GM21360 (cell line): Measurements from ENCODE around the gene NAPSA.
A peak's percentile ranks its signal among the peaks of the same experiment; 100 is the strongest.

Source experiments
- ATAC-seq: cut with Tn5 transposase; IDR thresholded peaks from one replicate; pipeline ENCODE4 v1.9.1; 2021; ENCODE audit warnings: mild to moderate bottlenecking, moderate library complexity; ENCODE audit not compliant: unreplicated experiment

Gene NAPSA

DNA sequence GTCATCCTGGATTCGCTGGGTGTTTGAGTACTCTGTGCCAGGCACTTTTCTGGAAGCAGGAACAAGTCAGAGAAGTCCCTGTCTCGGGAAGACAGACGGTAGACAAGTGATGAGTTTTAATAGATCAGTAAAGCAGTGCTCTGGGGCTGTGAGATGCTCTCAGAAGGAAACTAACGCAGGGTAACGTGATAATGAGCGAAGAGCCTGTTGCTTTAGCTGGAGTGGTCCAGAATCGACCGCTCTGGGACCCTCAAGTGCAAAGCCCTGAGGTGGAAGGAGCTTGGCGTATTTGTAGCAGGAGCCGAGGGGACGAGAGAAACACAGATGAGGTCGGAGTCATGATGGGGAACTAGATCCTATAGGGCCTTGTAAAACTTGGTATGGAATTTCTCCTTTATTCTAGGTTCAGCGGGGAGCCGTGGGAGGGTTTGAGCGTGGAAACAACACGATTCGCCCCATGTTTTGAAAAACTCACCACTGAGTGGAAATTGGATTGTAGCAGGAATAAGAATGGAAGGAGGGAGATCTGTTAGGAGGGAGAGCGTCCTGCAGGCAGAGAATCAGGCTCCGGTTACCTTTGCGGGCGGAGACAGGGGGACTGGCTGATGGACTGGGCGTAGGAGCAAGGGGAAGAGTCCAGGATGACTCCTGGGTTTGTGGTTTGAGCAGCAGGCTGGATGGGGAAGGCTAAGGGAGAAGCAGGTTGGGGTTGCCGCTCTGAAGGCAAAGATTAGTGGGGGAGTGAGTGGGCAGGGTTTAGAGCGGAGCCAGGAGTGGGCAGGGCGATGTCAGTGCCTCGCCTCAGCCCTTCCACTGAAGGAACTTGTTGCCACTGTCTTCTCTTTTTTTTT is 19.5 kb upstream of the NAPSA start:
- ATAC-seq: no peak

DNA sequence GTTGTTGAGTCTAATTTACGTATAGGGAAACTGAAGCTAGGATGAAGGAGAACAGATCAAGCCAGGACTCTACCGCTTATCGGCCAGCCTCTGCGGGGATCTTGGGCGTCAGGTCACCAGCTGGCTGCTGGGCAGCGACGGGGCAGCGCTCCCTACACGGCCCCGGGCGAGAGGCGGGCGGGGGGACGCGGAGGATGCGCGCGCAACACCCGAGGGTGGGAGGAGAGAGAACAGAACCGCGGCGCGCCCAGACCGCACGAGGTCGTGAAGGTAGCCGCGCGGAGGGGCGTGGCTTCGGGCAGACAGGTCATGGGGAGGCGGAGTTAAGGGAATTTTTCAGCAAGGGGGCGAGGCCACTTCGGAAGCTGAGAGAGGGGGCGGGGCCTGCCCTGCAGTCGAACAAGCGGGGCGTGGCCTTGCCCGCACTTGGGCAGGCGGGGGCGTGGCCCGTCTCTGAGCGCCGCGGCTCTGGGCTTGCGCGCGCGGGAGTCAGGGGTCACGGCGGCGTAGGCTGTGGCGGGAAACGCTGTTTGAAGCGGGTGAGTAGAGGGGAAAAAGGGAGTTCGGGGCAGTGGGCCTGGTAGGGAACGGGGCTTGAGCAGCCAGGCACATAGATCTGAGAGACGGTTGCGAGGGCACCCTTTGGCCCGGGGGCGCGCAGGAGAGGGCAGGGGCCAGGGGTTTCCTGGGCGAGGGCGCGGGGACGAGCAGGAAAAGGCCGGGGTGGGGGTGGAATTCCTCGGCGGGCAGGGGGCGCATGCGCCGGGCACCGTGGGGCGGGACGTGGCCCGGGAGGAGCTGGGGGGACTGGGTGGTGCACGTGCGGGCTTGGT is 18.6 kb upstream of the NAPSA start, which contains the start of gene POLD1:
POLD1 (plus strand) TSS at position 496 of the 833 bp plus-strand sequence. CDS start 14,505 bp downstream, outside the sequence.
- ATAC-seq: peak; percentile 79

DNA sequence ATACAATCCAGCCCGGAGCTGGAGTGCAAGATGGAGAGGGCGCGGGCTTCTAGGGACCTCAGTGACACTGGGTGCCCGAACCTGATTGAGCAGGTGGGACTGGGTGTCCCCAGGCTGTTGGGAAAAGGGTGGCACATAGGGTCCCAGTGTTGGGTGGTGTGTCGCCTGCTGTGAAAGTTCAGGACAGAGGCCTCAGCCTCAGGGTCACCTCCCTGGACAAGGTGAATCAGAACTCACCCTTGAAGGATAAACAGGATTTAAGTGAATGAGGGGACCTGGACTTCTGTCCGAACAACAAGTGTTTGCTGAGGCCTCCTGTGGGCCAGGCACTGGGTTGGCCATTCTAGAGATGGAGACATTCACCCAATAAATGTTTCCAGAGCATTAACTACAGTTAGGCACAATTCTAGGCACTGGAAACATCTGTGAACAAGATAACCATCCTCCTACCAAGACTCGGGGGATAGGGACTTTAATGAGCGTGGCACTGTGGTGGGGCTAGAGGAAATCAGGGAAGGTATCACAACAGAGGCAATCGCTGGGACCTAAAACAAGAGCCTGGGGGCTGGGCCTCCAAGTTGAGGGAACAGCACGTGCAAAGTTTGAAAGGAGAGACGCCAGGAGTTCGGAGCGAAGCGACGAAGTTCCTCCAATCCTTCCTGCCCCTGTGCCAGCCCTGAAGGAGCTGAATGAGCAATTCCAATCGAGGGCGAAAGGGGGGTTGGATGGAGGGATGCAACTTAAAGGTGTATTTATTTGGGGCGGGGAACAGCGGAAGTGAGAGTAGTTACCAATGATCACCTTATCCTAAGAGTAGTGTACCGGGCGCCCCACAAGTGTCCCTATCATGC is 17.8 kb upstream of the NAPSA start:
- no peak for ATAC-seq

DNA sequence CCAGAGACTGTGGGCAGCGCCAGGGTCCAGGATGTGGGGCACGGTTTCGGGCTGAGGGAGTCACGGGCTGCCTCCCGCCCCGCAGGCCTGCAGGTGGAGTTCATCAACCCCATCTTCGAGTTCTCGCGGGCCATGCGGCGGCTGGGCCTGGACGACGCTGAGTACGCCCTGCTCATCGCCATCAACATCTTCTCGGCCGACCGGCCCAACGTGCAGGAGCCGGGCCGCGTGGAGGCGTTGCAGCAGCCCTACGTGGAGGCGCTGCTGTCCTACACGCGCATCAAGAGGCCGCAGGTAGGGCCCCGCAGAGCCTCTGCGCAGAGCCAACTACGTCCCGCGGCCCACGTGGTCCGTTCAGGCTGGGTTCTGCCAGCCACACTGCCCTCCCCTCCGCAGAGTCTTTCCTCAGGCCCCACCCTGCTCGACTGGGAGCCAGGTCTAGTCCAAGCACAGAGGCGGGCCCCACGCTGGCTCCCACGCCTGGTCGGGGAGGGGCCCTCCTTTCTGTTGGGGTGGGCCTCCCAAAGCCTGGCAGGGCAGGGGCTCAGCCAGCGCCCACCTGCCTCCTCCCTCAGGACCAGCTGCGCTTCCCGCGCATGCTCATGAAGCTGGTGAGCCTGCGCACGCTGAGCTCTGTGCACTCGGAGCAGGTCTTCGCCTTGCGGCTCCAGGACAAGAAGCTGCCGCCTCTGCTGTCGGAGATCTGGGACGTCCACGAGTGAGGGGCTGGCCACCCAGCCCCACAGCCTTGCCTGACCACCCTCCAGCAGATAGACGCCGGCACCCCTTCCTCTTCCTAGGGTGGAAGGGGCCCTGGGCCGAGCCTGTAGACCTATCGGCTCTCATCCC is 16.7 kb upstream of the NAPSA start:
- no peak for ATAC-seq

DNA sequence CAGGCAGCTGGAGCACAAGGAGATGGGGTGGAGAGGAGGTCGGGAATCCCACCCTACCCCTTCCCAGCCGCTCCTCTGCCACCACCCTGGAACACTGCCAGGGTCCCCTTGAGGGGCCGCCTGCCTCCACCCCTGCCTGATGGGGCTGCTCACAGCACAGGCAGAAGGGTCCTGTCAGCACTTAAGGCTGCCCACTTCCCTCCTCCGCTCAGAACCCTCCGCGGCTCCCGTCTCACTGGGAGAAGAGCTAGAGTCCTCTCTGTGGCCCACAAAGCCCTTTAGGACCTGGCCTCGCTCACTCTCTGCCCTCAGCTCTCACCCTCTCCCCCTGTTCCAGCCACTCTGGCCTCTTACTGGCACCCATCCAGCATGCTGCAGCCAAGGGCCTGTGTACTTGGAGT is 15.3 kb upstream of the NAPSA start:
- no peak for ATAC-seq

DNA sequence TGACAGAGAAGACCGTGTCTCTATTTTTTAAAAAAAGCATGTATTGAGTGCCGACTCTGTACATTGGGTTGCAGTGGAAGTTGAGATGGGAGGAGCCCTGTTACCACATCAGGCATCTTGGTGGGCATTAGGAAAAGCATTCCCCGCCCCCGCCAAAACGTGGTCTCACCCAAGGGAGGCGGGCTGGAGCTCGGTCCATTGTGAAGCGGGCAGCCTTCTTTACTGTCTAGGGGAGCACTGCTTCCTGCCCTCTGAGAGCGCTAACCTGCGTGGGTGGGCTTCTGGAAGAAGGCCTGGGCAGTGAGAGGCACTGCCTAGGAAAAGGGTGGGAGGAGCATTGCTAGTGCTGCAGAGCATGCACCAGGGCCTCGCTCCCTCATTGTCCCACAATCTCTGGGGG is 14.7 kb upstream of the NAPSA start:
- ATAC-seq: no peak

DNA sequence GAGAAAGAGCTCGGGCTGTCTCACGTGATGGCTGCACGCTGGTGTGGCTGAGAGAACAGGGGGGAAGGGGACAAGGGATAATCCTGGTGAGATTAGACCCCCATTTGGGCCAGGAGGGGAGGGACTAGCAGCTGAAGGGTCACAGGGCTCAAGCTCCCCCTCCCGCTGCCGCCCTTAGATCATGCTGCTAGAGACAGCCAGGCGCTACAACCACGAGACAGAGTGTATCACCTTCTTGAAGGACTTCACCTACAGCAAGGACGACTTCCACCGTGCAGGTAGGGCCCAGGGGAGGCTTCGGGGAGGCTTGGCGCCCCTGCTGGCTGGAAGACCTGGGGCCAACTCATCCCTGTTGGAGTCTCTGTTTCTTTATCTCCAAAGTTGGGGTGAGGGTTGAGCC is 14.2 kb upstream of the NAPSA start:
- no peak for ATAC-seq

DNA sequence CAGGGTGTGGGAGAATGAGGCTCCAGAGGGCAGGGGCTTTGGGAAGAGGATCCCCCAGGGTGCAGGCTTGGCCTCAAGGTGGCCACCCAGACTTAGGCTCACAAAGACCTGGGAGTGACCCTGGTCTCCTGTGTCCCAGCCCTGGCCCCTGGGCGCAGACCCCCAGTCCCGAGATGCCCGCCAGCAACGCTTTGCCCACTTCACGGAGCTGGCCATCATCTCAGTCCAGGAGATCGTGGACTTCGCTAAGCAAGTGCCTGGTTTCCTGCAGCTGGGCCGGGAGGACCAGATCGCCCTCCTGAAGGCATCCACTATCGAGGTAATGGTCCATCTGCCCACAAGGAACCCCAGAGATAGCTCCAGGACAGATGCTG is 13.4 kb upstream of the NAPSA start:
- no peak for ATAC-seq

DNA sequence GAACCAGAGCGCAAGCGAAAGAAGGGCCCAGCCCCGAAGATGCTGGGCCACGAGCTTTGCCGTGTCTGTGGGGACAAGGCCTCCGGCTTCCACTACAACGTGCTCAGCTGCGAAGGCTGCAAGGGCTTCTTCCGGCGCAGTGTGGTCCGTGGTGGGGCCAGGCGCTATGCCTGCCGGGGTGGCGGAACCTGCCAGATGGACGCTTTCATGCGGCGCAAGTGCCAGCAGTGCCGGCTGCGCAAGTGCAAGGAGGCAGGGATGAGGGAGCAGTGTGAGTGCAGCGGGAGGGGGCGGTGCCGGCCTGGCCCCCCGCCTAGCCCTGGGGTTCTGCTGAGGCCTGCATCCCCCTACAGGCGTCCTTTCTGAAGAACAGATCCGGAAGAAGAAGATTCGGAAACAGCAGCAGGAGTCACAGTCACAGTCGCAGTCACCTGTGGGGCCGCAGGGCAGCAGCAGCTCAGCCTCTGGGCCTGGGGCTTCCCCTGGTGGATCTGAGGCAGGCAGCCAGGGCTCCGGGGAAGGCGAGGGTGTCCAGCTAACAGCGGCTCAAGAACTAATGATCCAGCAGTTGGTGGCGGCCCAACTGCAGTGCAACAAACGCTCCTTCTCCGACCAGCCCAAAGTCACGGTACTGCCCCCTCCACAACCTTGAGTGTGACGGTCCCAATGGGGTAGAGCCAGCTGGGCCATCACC is 12.9 kb upstream of the NAPSA start:
- no peak for ATAC-seq

DNA sequence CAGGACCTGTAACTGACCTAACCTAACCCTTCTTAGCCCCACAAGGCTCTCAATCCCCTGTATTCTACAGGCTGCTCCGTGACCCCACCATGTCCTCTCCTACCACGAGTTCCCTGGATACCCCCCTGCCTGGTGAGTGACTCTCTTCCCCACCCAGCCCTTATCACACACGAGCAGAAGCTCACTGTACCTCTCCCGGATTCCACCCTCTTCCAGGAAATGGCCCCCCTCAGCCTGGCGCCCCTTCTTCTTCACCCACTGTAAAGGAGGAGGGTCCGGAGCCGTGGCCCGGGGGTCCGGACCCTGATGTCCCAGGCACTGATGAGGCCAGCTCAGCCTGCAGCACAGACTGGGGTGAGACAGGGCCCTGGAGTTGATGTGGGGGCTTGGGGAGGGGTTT is 12.1 kb upstream of the NAPSA start:
- no peak for ATAC-seq

DNA sequence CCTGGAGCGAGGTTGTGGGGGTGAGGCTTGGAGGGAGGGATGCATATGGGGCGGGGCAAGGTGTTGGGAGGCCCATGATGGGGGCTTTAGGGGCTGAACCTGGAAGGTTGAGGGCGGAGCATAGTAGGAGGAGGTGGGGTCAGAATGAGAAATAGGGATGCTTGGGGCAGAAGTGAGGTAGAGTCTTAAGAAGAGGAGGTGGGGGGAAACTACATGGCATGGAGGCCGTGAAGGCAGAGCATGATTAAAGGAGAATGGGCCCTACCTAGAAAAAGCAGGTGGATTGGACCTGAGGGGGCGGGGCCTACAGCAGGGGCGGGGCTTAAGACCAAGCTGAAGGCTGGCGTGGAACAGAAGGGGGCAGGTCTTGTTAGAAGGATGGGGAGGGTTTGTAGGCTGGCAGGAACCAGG is 11.6 kb upstream of the NAPSA start:
- no peak for ATAC-seq

DNA sequence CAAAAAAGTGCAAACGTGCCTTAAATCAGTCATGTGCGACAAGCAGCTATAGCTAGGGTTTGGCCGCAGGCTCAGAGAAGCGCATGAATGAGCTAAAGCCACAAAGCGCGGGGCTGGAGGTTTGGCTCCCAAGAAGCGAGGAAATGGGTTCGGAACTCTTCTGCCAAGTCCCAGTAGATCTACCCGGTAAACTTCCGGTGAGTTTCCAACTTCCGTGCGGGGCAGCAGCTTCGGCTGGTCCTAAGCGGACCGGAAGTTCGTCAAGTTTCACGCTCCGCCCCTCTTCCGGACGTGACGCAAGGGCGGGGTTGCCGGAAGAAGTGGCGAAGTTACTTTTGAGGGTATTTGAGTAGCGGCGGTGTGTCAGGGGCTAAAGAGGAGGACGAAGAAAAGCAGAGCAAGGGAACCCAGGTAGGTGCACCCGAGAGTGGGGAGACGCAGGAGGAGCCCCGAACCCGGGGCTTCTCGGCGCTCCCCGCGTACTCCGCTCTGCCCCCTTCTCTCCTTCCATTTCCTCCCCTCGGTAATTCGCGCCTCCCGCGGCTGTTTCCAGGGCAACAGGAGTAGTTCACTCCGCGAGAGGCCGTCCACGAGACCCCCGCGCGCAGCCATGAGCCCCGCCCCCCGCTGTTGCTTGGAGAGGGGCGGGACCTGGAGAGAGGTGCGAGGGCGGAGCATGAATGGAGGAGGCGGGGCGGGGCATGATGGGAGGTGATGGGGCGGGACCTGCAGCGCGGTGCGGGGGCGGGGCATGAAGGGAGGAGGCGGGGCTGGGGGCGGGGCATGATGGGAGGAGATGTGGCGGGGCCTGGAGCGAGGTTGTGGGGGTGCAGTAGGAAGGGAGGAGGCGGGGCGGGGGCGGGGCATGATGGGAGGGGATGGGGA is 11.0 kb upstream of the NAPSA start, which contains the start of gene NR1H2:
NR1H2 (plus strand) TSS at position 292 of the 885 bp plus-strand sequence. CDS start 1,149 bp downstream, outside the sequence.
- ATAC-seq: peak; percentile 67

DNA sequence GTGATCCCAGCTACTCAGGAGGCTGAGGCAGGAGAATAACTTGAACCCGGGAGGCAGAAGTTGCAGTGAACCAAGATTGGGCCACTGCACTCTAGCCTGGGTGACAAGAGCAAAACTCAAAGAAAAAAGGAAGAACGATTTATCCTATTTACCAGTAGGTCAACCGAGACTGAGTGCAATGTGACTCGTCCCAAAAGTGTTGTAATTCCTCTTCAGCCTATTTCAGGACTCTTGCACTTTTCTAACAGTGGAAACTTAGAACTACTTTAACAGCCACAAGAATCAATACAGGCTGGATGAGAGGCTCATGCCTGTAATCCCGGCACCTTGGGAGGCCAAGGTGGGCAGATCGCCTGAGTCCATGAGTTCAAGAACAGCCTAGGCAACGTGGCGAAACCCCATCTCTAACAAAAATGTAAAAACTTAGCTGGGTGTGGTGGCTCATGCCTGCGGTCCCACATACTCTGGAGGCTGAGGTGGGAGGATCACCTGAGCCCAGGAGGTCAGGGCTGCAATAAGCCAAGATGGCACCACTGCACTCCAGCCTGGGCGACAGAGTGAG is 6.6 kb upstream of the NAPSA start:
- ATAC-seq: no peak

DNA sequence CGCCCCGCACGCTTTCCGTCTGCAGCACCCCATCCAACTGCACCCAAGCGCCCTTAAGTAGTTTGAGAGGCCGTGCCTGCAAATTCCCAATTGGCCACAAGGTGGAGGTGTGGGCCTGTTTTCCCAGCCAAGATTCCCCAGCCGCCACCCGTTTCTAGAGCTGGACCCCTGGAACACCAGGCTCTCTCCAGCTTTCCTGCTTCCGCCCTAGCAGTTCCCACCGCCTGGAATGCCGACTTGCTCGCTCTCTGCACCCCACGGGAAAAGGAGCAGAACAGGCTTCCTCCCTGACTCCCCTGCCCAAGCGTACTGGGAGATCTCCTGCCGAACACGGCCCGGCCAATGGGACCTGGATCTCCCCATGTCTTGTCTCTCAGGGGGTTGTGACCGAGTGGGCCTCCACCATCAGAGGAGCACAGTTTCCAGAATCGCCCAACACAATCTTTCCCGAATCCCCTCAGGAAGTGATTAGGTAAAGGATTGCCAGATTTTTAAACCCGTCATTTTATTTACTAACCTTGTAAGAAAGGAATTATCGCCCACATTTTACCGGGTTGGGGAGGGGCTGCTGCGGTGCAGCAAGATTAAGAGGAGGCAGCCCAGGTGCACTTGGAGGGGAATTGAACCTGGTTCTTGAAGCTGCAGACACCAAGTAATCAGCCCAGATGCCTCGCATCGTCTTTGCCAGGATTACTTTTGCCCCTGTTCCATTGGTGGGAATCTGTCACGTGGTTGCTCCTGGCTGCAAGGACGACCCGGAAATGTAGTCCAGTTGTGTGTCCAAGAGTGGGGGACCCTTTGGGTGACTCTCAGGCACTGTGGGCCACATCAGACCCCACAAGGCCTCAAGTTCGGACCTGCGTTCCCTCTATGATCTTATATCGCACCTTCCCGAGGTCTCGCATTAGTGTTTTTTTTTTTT is 3.5 kb upstream of the NAPSA start:
- ATAC-seq: peak; percentile 43

DNA sequence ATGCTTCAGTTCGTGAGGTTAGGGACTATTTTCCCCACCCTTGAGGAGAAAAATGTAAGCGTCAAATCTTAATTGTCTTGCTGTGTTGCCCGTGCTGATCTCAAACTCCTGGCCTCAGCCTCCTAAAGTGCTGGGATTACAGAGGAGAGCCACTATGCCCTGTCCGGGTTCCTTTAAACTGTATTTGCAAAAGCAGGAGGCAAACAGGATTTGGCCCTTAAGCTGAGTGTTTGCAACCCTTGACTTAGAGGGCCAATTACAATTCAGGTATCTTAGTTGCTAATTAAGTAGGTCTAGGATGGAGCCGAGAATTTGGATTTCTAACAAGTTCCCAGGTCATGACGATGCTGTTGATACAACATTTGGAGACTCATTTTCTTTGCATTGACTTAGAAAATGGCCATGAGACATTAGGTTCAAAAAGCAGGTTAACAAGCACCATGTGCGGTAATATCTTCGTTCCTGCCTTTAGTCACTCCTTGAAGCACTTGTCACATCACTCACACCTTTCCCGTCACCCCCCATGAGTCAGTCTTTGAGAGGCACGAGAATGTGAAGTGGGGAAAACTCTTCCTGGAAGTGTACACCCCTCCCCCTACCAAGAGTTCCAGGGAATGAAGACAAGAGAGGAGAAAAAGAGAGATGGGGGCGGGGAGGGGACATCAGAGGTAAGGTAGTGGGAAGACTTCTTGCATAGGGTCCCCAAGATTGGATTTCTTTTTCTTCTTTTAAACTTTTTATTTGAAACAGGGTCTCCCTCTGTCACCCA is 2.6 kb downstream of the NAPSA start:
- ATAC-seq: no peak

DNA sequence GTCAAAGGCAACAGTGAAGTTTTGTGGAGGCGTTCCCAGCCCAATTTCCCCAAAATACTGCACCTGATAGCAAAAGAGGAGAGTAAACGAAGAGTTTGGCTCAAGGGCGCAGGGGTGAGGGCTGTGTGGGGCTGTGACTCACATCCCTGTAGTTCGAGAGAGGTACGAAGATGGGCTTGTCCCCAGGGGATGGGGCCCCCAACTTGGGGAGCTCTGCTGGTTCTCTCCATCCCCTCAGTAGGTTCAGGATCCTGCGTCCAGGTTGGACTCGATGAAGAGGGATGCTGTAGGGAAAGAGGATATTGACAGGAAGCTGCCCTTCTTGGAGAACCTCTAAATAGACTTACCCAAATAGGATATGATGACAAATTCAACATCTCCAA is 3.4 kb downstream of the NAPSA start:
- no peak for ATAC-seq
